GM21825 (cell line): ENCODE data around the gene GNAI2.
"Not testable (repeated sequence)": the region's sequence is repeated elsewhere in the genome, so short reads cannot be mapped to it uniquely, and the experiment has no call there.

Experiments used
- ATAC-seq: cut with Tn5 transposase; IDR thresholded peaks from one replicate; pipeline ENCODE4 v1.9.1; 2021; ENCODE audit warnings: mild to moderate bottlenecking, moderate library complexity; ENCODE audit not compliant: unreplicated experiment

GNAI2 gene

DNA sequence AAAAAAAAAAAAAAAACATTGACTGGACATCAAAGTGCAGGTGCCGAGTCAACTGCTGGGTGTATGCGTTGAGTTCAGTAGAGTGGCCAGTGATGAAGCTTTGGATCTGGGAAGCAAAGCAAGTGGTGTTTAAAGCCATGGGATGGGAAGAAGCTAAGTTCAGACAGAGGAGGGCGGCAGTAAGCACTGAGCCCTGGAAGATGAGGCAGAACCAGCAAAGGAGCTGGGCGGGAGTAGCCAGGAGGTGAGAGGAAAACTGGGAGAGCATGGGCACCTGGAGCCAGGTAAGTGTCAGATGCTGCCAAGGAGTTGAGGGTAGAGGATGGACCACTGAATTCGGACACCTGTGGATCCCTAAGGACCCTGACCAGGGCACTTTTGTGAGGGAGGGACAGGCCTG is 11.4 kb upstream of the GNAI2 start:
- no peak for ATAC-seq

DNA sequence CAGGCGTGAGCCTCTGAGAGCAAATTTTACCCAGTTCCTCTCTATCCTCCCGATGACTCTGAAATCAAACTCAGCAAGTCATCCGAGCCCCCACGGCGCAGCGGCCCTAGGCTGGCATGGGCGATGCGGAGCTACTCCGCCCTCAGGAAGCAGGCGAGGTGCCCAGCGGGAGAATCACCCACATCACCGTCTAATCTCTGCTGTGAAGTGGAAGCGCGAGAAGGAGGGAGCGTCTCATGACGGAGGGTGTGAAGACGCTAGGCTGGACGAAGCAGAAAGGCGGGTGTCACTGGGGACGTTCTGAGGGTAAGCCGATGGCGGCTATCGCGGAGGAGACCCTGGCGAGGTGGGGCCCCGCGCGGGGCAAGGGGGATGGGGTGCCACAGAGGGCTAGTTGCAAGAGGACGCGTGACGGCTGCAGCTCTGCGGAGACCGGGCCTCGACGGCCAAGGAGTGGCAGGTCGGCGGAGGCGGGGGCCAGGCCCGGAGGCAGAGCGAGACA is 9.1 kb upstream of the GNAI2 start:
- ATAC-seq: peak; percentile 7

DNA sequence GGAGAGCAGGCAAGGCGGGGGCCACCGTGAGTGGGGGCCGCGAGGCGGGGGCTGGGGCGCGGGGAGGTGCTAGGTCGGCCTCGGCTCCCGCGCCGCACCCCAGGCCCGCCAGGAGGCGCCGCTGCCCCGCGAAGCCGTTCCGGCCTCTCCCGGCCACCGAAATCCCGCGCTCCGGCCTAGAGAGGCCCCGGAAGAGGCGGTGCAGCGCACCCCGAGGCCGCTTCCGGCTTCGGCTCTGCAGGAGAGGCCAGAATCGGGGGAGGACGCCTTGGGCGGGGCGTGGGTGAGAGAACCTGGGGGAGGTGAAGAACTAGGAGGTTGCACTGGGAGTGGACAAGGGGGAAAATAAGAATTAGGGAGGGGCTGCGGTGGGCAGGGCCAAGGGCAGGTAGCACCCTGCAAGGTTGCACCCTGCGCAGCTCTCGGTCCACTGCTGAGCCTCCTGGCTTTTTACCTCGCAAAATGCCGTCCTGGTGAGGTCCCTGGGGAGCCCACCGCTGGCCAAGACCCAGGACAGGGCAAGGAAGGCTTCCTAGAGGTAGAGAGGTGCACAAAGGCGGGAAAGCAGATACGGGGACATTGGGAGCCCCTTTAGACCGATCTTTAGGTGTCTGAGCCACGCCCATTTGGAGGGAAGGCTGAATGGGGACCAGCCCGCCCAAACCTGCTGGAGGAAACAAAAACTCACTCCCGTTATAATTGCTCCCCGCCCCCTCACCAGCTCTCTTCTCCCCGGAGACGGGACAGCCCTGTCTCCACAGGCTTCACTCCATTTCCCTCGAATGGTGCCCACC is 8.4 kb upstream of the GNAI2 start:
- ATAC-seq: peak; percentile 85

DNA sequence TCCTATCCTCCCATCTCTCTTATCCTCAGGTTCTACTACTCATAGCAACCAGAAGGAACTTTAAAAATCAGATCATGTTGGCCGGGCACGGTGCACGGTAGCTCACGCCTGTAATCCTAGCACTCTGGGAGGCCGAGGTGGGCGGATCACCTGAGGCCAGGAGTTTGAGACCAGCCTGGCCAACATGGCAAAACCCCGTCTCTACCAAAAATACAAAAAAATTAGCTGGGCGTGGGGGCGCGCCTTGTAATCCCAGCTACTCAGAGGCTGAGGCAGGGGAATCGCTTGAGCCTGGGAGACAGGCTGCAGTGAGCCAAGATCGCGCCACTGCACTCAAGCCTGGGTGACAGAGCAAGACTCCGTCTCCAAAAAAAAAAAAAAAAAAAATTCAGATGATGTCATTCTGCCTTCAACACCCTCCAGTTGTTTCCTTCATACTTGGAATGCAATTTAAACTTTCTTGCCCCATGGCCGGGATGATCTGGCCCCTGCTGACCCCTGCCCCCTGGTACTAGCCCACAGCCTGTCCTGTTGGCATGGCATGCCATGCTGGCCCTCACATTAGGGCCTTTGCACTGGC is 7.7 kb upstream of the GNAI2 start:
- not testable (repeated sequence) for ATAC-seq

DNA sequence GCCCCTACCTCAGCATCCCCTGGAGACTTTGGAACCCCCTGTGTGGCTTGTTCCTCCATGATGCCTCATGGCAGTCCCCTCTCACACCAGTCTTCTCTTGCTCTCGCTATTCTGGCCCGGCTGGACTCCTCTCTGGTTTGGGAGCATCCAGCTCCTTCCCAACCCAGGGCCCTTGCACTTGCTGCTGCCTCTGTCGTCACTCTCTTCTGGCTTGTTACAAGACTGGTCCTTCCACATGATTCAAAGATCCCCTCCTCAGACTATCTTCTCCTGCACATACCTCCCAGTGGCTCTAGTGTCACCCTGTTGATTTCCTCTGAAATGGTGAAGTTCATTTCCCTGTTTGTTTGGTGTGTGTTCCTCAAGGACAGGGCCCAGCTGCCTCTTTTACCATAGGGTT is 6.5 kb upstream of the GNAI2 start:
- no peak for ATAC-seq

DNA sequence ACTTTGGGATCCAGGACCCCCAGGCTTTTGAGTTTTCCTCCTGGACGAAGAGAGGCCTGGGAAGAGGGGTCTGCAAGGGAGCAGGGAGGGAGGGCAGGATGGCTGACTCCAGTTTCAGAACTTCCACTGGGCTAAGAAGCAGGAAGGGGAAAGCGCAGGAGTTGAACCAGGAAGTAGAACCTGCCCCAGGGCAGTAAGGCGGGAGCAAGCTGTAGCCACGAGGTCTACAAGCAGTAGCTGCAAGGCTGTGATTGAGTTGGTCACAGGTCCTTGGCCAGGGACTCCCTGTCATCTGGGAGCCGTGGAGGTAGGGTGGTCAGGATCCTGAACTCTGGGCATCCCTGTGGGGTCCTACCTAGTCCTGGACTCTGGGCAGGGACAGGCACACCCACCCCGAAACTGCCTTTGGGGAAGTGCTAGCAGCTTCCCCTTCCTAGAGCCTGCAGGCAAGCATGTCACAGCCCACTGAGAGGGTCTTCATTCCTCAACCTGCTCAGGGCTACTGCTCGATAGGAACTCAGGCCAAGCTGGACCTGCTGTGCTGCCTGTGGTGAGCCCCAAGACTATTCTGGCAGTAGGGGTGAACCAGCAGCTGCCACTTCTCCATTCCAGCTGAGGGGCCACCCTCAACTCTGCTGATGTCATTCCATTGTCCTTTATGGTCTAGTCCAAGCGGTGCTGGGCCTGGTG is 5.8 kb upstream of the GNAI2 start:
- ATAC-seq: no peak

DNA sequence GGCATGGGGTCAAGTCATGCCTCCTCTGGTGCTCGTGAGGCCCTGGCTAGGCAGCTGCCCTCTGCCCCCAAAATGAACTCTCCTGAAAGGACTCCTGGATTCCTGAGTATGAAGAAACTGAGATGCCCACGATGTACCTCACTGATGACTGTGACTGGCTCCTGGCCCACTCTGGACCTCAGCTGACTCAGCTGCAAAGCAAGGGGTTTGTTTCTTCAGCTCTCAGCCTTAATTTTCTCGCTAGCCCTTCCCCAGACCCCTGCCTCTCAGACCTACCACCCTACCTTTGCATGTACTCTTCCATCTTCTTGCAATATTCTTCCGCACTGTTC is 5.2 kb upstream of the GNAI2 start:
- no peak for ATAC-seq

DNA sequence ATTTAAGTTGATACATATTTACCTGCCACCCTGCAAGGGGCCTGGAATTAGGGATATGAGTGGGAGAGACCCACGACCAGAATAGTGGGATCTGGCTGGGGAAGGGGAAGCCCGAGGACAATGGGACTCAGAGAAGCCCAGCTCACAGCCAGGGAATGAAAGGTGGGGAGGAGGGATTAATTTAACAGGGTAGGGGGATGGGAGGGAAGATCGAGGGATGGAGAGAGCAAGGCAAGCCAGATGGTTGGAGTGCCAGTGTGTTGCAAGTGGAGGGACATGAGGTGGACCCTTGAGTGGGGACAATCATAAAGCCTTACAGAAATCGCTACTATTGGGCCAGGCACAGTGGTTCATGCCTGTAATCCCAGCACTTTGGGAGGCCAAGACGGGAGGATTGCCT is 4.4 kb upstream of the GNAI2 start:
- ATAC-seq: no peak

DNA sequence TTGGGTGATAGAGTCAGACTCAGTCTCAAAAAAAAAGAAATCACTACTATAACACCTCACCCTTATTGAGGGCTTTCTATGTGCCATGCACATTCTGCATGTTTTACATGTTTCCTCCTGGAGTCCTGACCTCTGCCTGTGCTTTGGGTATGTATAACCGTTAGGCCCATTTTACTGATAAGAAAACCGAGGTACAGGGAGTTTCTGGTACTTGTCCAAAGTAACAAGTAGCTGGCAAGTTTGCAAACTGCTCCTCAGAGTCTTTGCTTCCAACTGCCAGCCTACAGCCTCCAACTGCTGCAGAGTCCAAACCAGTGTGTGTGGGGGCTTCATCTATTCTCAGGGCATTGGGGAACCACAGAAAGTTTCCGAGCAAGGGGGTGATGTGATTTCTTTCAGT is 3.7 kb upstream of the GNAI2 start:
- no peak for ATAC-seq

DNA sequence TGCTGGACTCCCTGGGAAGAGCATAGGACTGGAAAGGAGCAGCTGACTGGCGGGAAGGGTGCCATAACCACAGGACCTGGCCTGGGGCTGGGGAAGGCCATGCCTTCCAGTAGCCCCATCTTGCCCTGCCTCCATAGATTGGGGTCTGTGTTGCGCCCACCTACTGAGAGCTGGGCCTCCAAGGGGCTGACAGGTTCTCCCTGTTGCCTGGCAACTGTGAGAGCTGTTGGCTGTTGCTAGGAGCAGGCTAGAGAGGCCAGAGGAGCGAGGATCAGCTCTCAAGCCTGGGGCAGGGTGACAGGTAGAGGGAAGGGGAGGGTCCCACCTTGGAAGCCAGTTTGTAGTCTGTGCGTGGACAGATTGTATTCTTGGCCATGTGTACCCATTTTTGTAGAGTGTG is 2.8 kb upstream of the GNAI2 start:
- ATAC-seq: no peak

DNA sequence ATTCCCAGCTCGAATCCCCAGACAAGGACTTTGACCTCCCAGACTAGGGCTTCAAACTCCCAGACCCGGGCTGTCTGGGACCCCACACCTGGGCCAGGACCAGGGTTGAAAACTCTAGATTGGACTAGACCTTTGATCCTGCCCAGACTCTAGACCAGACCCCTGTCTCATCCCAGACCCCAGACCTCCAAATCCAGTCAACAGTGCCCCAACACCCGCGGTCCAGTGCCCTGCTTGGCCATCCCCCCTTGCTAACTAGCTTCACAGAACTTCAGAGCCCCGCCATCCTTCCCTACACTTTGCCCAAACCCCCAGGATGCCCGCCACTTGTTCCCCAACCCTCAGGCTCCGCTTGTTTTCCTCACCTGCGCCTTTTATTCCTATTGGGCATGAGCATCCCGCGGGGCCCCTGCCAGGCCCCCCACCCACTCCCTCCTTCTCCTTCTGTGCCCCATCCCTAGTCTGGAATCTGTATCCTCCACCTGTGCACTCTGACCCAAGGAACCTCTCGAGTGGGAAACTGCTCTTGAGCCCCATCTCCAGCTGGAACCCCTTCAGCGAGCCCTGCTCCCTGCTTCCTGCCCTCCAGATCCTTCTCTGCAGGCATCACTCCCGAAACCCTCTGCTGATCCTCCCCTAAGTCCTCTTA is 604 bp downstream of the GNAI2 start:
- ATAC-seq: no peak

DNA sequence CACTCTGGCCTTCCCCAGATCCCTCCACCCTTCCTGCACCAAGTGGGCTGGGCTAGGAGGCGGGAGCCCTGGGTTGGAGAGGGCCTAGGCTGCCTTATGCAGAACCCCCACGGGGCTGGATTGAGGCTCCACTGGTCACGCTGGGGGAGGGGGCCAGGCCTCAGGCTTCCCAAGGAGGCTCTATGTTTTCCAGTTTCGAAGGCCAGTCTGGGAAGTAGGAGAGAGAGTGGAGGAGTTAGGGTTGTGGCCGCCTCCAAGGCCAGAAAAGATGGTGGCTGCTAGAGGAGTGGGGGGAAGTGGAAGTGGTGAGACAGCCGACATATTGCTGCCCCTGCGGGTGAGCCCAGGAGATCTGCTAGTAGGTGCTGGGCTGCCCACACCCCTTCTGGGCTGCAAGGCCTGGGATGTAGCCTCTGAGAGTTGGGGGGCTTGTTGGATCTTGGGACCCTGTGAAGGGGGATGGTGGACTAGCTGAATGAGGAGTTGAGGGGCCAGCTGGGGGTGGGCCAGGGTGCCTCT is 1.2 kb downstream of the GNAI2 start:
- no peak for ATAC-seq

DNA sequence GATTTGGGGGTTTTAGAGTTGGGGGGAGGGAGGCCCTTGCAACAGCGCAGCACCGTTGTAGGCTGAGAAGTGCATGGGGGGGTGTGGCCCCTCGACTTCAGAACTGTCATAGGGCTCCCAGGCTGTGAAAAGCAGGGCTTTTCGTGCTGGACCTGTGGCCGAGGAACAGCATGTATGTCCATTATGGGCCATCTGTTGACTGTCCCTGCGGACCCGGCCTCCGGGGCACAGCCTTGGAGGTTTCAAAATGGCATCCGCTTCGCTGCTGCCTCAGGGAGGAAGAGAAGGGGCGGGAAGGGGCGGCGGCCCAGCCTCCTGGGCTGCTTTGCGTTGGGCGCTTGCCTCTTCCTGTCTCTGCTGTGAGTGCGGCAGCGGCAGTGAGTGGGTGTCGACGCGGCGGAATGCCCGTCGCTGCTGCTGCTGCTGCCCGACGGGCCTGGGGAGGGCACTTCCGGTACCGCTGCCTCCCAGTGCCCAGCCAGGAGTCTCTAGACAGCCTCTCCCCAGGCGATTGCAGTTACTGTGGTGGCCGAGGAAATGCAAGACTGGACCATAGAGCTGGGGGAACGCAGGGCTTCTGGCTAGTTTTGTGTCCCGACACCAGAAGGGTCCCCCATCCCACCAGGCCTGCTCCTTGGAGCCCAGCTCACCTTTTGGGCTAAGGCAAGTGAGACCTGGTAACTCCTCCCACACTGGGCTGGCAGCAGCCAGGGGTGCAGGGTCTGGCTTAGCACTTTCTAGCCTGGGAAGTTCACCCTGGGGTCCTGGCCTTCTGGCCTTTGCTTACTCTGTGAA is 1.9 kb downstream of the GNAI2 start:
- peak; percentile 33 for ATAC-seq

DNA sequence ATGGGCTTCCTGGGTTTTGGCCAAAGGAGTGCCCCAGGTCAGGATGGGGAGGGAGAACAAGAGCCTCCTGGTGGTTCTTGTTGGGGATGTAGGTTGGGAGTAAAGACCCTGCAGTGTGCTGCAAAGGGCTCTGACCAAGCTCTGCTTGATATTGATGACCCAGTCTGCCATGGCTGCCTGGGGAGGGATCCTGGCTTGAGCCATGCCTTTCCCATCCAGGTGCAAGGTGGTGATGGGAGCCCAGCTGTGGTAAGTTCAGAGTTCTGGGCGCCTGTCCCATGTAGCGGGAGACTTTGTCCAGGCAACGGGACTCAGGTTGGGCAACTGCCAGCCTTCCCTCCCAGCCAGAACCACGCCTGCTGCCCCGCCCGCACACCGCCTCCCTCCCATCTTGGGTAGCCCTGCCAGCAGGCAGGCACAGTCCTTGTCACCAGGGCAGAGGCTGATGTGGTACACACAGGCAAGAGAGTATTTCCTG is 2.6 kb downstream of the GNAI2 start:
- no peak for ATAC-seq

DNA sequence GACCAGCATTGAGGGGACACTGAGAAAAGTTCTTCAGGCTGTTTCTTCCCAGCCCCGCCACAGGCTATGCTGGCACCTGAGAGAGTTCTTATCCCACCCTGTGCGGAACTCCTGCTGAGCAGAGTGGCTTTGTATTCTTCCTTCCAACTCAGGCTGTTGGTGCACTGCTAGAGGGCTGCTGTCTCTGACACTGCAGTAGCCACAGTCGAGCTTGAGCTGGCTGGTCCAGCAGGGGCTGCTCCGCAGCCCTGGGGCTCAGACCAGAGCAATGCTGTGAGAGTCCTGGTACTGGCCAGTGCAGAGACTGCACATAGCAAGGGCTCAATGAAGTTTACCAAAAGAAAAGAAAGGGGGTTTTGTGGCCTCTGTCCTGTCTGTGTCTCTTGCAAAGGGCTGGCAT is 3.6 kb downstream of the GNAI2 start:
- no peak for ATAC-seq

DNA sequence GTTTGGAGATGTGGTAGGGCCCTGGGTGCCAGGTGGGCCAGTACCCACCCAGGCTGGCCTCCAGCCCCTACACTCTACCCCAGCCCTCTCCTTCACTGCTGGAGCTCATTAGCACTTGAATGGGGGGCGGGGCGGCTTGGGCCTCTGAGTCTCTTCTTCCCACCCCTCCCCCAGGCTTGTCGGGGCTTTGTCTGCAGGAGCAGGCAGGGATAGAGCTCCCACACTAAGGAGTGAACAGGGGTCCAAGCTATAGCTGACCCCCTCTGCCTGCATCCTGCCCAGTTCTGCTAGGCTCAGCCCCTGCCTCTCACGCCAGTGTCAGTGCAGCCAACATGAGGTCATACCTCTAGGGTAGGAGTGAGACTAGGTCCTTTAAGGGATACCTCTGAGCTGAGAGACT is 5.2 kb downstream of the GNAI2 start:
- ATAC-seq: no peak

DNA sequence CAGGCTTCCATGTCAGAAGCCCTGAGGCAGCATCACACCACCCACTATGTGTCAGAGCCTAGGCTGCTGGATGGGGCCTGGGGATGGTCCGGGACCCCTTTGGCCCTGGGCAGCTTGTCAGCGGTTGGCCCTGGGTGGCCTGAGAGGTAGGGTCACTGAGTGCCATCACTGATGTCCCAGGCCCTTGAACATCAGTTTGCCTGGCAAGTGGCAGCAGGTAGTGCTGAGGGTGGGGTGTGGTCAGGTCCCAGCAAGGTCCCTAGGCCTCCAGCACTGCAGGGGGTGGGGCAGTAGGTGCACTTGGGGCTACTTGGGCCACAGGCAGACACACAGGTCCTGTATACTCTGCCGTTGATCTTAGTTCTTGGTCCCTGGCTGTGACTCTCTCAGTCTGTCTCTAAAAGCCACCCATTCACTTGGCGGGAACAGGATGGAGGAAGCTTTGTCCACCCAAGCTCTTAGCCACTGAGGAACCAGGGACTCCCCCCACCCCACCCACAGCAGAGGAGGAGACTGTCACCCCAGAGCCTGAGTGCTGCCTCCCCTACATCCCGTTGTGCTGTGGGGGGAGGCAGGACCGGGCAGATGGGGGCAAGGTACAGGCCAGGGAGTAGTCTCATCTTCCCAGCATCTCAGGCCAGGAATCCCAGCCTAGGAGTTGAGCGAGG is 5.8 kb downstream of the GNAI2 start:
- ATAC-seq: no peak

DNA sequence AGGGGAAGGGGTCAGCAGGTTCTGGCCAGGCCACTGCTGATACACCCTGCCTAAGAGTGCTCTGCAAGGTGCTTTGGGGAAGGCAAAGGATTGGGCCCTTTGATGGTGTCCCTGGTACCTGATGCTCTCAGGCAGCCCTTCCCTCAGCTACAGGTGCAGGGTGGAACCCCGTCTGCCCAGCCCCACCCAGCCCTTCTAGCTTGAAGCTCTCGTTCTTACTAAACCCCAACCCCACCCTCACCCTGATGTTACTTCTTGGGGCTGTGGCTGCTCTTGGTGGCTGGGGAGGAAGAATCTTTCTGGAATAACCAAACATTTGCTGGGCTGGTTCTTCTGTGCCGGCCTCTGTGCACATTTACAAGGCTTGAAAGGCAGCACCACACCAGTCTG is 6.4 kb downstream of the GNAI2 start:
- ATAC-seq: no peak

DNA sequence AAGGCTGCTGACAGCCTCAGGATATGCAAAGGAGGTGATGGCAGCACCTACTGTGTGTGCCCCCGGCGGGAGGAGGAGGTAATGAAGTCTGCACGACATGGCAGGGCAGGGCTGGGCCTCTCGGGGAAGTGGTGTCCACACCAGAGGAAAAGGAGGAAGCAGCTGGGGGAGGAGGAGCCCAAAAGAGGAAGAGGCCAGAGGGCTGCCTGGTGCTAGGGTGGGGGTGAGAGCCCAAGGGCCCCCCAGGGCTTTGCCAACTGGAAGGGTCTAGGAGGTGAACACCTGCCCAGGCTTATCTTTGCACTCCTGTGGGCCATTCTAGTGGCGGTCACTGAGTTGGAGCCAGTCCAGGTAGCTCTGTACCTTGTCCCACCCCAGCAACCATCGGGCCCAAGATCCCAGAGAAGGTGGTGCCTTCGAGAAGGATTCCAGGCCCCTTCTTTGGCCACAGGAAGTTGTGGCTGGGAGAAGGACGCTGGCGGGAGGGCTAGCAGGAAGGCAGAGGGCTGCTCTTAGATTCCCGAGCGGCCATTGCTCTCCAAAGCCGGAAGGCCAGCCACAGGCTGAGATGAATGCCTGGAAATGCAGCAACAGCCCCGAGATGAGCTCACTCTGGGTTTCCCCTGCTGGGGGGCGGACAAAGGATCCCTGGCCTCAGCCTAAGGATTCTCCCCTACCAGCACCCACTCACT is 7.0 kb downstream of the GNAI2 start:
- no peak for ATAC-seq

DNA sequence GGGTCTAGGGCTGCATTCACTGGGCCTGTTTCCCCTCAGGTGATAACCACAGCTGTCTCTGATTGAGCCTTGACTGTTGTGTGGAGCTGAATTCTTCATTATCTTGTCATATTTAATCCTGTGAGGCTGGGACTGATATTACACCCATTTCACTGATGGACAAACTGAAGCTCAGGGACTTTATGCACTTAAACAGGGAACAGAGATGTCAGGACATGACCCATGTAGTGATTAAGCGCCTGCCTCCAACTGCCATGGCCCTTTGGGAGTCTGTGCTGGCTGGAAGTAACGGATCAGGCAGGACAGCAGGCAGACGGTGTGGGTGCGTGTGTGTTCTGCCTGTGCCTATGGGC is 7.5 kb downstream of the GNAI2 start:
- no peak for ATAC-seq
